Epithelial cell of prostate (primary cell): ENCODE results near the gene MDGA2.

Source experiments
- DNase-seq: peaks from one replicate; pipeline ENCODE4 v3.0.0-alpha.2; 2011; ENCODE audit warnings: low read depth, low spot score
- H3K27ac ChIP-seq: fragments of 450-650 bp; 2 replicates; pipeline ENCODE4 v1.5.1; 2017; ENCODE audit warnings: mild to moderate bottlenecking

MDGA2 gene

DNA sequence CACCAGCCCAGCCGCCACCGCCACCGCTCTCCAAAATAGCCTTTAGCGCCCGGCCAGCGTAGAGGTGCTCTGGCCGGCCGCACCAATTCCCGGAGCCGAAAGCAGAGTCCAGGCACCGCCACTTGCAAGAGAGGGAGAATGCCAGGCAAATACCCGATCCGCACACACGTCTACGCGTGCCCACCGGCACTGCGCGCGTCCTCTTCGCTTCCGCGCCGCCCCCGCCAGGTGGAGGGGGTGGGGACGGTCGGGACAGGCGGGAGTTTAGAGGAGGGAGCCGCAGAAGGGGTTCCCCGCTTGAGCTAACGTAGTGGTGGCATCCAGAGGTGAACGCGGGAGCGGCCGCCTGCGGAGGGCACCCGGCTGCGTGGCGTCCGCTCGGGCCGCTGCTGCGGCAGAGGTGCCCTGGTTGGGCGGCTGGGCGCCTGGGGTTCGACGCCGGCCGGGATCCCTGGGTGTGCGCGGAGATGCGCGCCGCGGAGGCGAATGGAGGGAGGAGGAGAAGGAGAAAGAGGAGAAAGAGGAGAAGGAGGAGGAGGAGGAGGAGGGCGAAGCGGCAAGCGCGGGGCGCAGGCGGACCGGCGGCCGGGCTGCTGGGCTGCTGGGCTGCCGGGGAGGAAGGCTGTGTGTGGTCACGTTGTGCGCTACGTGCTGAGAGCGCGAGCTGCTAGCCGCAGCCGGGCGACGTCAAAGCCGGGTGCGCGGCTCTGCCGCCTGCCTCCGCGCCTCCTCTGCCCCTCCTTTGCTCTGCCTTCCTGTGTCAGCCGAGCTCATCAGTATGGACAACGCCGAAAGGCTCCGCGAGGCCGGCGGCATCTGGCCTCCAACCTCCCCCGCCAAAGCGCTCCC lies at the start of gene MDGA2:
MDGA2 (minus strand) TSS at position 140 of the 849 bp plus-strand sequence.
- H3K27ac ChIP-seq, result no peak within 1 kb of the TSS
- DNase-seq, result no peak

DNA sequence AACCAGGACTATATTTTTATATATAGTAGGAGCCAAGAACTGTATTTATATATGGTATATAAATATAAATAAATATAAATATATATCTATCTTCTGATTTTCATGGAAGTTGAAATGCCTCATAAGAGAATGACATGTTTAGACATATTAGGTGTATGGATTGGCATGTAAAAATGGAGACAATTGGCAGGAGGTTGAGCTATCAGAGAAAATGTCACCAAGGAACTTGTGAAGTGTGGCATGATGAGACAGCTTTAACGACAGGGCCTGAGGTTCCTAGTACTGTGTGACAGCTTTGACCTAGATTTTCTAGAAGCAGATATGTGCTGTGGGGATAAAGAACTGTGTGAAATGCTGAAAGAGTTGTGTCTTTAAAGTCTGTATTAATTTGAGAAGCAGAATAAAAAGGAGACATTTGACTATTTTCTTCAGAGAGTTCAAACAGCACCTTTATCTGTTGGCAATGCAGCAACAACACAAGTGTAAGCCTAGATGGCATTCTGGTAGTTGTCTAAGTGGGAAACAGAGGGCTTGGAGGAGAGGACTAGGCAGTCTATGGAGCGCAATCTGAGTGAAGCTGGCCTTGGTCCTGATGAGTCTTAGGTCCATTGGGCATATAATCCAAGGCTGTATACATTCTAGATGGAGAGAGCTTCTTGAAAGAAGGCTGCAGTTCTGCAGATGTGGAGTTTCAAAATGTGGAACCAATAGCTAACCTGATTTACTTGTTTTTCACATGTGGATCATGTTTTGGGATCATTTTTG lies 47.7 kb upstream of the MDGA2 start:
- no peak overlapping the region for H3K27ac ChIP-seq
- no peak for DNase-seq

DNA sequence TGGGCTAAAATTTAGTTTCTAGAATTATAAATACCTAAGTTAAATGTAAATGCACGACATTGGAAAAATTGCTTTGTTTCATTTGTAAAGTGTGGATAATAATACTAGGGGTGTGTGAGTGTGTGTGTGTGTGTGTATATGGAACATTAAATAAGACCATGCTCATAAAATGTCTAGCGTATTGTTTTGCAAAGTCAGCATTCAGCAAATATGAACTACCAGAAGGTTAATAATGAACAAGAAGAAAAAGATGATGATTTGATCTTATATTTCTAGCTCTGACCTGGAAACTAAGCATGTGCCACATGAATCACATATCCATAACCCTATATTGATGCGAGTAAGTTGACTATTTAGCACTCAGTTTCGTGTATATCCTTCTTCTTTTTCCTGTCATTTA lies 44.9 kb upstream of the MDGA2 start:
- H3K27ac ChIP-seq, result no peak overlapping the region
- no peak for DNase-seq

DNA sequence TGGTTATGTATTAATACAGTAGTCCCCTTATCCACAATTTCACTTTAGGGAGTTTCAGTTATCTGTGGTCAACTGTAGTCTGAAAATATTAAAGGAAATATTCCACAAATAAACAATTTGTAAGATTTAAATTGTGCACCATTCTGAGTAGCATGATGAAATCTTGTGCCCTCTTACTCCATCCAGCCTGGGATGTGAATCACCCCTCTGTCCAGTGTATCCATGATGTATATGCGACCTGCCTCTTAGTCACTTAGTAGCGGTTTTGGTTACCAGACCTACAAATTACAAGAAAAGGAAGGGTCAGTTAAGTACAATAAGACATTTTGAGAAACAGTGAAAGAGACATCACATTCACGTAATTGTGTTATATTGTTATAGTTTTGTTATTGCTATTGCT lies 39.9 kb upstream of the MDGA2 start:
- no peak for DNase-seq
- no peak overlapping the region for H3K27ac ChIP-seq

DNA sequence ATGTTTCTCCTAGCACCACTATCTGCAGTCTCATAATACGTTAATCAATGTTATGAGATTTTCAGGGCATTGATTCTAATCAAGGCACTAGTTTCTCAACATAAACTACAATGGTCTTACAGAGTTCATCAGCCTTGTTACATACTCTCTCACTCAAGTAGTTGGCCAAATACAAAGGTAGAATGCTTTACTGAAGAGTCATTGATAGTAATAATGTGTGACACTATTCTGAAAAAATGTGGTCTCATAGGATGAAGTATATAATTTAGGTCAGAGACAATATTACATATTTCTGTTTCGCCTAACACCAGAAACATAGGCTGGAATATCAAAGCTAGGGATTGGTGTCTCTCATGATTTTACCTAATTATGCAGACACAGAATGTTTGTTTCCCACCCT lies 35.2 kb upstream of the MDGA2 start:
- H3K27ac ChIP-seq, result no peak overlapping the region
- no peak for DNase-seq

DNA sequence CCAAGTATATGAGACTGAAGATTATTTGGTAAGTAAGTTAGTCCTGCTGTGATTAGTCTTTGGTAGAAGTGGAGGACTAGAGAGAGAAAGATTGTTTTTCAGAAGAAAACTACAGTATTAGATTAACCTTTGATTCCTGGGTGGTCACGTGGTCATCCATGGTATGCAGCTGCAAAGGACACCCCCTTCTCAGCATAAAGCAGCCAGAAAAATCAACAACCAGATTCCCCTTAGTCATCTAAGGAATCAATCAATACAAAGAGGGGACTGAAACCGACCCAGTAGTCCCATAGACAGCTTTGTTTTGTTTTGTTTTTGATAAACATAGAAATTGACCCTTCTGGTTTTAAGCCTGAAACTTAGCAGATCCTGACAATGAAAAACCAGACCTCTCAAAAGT lies 30.3 kb upstream of the MDGA2 start:
- no peak overlapping the region for H3K27ac ChIP-seq
- DNase-seq, result no peak

DNA sequence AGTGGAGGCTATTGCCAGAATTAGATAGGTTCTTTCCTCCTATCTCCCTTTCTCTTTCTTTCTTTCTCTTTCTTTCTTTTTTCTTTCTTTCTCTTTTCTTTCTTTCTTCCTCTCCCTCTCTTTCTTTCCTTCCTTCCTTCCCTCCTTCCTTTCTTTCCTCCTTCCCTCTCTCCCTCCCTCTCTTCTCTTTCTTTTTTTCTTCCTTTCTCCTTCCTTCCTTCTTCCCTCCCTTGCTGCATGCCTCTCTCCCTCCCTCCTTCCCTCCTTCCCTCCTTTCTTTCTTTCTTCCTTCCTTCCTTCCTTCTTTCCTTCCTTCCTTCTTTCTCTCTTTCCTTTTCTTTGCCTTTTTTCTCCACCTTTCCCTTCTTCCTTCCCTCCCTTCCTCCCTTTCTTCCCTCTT lies 16.4 kb upstream of the MDGA2 start:
- DNase-seq, result no peak
- H3K27ac ChIP-seq, result no peak overlapping the region

DNA sequence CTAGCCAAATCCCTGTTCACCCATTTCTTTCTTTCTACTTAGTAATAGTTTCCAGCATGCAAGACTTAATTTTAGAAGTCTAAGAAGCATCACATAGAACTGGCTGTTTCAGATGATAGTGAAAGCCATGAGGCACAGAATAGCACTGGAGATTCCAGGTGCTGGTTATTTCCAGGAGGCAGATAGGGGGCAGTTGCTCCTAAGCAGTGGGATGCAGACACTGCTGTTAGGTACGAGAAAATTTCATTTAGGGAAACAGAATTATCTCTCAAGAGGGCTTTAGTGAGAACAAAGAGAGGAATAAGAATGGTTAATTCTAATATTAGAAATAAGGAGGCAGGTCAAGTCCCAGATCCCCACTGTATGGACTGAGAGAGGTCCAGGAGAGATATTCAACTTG lies 3.6 kb upstream of the MDGA2 start:
- H3K27ac ChIP-seq, result no peak overlapping the region
- DNase-seq, result no peak

DNA sequence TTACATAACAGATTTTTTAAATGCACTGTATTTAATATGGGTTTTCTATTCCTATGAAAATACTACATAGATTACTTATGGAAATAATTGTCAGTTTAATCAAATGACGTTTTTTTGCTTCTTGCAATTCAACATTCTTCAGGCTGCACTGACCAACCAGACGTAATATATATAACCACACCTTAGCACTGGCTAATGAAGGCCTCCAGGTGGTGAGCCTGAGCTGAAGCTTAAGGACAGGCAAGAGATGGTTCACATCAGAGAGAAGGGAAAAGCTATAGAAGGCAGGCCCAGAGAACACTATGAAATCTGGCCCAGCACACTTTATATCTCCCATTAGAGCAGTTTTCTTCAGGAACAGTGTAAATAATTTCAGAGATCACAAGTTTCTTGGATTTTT lies 2.8 kb upstream of the MDGA2 start:
- no peak overlapping the region for H3K27ac ChIP-seq
- DNase-seq, result no peak

DNA sequence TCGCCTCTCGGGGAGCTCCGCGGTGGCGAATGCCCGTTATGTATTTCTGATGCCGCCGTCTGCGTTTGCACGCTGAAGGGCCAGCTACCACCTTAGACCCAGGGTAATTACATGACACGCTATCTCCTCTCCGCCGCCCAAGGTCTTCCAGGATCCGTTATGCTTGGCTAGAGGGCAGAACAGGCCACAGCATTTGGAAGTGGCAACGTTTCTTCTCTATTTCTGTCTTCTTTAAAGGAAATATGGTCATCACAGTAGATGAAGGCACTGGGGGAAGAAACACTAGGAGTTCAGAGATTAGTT lies 861 bp upstream of the MDGA2 start:
- DNase-seq, result no peak
- H3K27ac ChIP-seq, result no peak overlapping the region

DNA sequence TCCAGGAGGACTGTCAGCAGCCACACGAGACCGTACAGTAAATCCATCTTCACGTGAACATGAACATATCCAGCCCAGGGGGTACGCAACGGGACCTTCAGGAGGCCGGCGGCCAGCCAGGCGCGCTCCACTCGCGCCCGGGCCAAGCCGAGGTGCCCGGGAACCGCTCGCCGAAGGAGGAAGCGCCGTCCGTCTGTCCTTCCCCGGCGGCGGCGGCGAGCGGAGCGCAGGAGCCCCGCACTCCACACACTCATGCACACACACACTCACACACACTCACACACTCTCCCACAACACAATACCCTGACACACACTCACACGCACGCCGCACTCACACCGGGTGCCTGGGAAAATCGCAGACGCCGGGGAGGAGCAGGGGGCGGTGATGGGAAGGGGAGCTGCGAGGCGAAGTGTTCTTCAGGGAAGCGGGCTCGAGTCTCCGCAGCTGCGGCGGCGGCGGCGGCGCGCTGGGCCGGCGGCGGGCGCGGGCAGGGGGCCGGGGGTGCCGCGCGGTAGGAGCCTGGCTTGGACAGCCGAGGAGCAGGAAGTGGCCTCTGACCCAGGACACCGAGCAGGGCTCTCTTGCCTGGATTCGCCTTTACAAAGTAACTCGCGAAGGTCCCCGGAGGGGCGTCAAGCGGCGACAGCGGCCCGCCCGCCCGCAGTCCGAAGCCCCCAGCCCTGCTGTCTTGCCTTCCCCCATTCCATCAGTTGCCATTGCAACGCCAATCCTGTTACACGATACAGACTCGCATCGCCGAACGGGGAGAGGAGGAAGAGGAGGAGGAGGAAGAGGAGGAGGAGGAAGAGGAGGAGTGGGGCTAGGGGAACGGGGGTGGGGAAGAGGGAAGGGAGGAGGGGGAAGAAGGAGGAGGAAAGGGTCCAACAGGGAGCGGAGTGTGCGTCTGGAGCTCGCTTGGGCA lies 601 bp downstream of the MDGA2 start:
- no peak overlapping the region for H3K27ac ChIP-seq
- DNase-seq, result no peak

DNA sequence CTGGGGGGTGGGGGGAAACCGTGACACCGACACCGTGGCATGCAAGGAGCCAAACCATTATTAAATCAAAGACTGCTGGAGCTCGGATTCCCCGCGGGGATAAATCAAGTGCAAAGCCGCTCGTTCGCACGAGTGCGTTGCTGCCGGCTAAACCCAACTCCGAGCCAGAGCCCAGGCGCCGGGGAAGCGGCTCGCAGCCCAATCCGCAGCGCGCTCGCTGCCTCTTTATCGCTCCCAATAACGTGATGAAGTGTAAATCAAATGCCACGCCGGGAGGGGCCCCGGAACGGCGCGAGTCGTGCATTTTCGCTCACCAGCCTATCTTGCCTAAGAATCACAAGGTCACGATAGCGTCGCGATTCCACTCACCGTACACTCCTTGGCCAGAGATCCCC lies 1.3 kb downstream of the MDGA2 start:
- no peak overlapping the region for H3K27ac ChIP-seq
- no peak for DNase-seq

DNA sequence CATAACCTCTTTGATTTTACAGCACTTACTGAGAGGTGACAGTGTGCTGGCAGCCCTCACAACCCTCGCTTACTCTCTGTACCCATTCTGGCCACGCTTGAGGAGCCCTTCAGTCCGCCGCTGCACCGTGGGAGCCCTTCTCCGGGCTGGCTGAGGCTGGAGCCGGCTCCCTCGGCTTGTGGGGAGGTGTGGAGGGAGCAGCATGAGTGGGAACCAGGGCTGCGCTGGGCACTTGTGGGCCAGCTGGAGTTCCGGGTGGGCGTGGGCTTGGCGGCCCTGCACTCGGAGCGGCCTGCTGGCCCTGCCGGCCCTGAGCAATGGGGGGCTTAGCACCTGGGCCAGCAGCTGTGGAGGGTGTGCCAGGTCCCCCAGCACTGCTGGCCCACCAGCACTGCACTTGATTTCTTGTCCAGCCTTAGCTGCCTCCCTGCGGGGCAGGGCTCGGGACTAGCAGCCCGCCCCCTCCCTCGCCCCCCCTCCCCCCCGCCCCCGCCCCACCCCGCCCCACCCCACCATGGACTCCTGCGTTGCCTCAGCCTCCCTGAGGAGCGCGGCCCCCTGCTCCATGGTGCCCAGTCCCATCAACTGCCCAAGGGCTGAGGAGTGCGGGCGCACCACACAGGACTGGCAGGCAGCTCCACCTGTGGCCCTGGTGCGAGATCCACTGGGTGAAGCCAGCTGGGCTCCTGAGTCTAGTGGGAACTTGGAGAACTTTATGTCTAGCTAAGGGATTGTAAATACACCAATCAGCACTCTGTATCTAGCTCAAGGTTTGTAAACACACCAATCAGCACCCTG lies 9.9 kb downstream of the MDGA2 start:
- no peak overlapping the region for H3K27ac ChIP-seq
- DNase-seq, result no peak

DNA sequence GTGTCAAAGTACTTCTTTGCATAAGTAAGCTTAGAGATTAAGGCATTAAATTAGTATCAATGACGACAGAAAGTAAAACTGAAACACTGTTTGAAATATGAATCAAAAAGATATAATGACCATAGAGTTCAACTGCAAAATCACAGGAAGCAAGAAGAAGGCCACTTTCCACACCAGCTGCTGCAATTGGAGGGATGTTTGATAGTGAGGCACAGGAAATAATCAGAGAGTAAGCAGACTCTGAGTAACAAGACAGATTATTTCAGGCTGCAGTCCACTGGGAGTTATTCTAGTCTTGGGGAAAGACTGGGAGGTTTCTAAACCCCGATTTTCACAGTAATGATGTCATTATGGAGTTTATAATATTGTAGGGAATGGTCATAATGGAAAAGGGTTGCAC lies 12.9 kb downstream of the MDGA2 start:
- DNase-seq, result no peak
- no peak overlapping the region for H3K27ac ChIP-seq

DNA sequence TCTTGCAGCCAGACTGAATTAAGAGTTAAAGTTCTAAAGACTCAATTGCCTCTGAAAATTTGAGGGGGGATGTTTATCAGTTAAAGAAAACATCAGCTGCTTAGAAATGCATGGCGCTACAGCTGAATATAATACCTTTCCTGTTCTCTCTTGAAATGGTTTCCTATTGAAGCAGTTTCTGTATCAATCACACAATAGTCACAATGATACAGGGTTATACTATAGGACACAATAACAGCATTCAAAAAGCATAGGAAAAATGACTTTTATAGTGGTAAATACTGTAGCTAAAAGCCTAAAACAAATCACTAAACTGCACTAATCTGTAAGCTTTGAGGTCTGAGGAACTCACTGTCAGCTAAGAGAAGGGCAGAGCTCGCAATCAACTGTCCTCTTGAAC lies 15.2 kb downstream of the MDGA2 start:
- H3K27ac ChIP-seq, result no peak overlapping the region
- DNase-seq, result no peak

DNA sequence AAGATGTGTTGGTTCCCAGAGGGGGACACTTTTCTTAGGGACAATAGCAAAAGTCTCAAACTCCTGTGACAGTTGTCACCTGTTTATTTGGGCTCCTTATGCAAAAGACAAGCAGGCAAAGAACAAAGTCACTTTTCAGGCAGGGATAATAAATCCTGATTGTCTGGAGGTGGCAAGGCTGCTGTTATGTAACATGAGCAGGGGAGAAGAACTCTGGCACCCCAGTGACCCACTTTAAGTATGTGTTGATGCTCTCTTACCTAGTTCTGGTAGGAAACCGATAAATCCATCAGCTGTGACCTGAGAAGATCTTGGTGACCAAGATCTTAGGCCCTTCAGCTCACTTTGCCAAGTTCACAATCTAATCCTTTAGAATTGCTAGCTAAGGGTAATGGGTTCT lies 17.4 kb downstream of the MDGA2 start:
- no peak for DNase-seq
- H3K27ac ChIP-seq, result no peak overlapping the region

DNA sequence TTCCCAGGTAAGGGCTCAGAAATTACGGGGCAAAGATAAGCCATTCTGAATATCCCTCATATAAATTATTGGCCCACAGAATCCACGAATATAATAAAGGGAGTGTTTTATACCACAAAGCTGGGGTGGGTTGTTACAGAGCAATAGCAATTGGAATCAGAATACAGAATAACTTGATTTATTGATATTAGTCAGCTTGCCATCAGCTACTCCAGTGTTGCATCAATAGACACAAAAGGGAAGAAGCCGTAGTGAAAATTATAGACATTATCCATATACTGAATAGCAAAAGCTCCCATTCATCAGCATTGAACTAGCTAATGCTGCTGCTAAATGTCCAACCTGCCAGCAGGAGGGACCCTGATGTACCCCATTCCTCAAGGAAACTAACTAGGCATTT lies 18.3 kb downstream of the MDGA2 start:
- no peak overlapping the region for H3K27ac ChIP-seq
- no peak for DNase-seq

DNA sequence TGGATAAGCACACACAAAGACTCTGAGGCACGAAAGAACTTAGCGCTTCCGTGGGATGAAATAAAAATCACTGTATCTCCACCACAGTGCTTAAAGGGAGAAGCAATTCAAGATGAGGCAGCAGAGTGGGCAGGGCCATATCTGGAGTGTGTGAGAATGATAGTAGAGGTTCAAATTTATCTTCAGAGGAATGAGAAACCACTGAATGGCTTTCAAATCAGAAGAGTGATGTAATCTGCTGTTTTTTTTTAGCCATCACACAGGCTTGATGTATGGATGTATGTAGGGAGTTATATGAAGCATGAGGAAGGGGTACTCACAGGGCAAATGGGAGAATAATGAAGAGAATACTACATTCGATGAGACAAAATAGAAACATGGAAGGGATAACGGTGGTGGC lies 24.1 kb downstream of the MDGA2 start:
- DNase-seq, result no peak
- no peak overlapping the region for H3K27ac ChIP-seq

DNA sequence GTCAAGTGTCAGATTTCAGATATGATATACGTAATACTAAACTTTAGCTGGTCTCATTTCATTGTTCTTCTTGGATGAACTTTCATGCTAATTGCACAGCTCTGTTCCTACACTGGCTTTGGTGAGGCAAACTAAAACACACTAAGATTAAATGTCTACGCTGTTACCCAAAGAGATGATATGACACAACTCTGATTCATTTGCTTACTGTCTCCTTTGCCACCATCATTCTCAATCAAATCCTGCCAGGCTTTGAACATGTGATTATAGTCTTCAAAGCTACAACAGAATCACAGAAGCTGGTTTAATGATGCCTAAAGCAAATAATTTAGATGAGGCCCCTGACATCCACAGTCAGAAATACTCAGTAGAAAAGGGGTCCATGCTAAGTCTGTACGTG lies 37.7 kb downstream of the MDGA2 start:
- H3K27ac ChIP-seq, result no peak overlapping the region
- no peak for DNase-seq
